Panc1 (cell line): Measurements from ENCODE around the gene TBXAS1. TPM values are rescaled to one million over a fixed set of nuclear protein-coding genes. Genes with fewer than 3 reads are reported as not detected.

ENCODE experiments used
- ATAC-seq: fragments of 200-7000 bp; cut with Tn5 transposase; 2 replicates; pipeline ENCODE4 v1.9.1; 2020; ENCODE audit warnings: mild to moderate bottlenecking, moderate library complexity
- BruUV-seq: library from RNA; stranded (reverse); fragments of 400-500 nt; replicated peaks from 2 replicates; lab custom pipeline; 2021; lab: Mats Ljungman, UMichigan
- CTCF ChIA-PET: fragments of 300-600 bp; sonication (Branson Sonifier 250); formaldehyde crosslinking; loops from one replicate; lab custom pipeline; 2022; ENCODE audit warnings: antibody characterized with exemption; lab: Charles Lee
- POLR2A ChIA-PET: fragments of 300-600 bp; sonication (Branson Sonifier 250); formaldehyde crosslinking; loops from one replicate; lab custom pipeline; 2022; ENCODE audit warnings: antibody characterized with exemption; lab: Charles Lee
- DNase-seq: peaks from one replicate; pipeline ENCODE4 v3.0.0-alpha.2; 2010; ENCODE audit warnings: low read depth, low spot score
- H3K27ac ChIP-seq: 2 replicates; pipeline ENCODE4 v1.5.1; 2011; ENCODE audit warnings: mild to moderate bottlenecking, low read length, inconsistent platforms
- H3K27me3 ChIP-seq: fragments of 200-500 bp; sonication (Bioruptor generic); 2 replicates; pipeline ENCODE4 v1.6.0; 2014; ENCODE audit warnings: low read length, inconsistent platforms; ENCODE audit not compliant: control insufficient read depth, insufficient read depth
- H3K36me3 ChIP-seq: fragments of 200-500 bp; sonication (Bioruptor generic); 2 replicates; pipeline ENCODE4 v1.5.1; 2014; ENCODE audit warnings: inconsistent platforms, mild to moderate bottlenecking, low read length, moderate library complexity; ENCODE audit not compliant: control insufficient read depth, insufficient read depth
- H3K4me1 ChIP-seq: 2 replicates; pipeline ENCODE4 v1.5.1; 2011; ENCODE audit warnings: inconsistent platforms, mild to moderate bottlenecking, low read length, moderate library complexity; ENCODE audit not compliant: control insufficient read depth, insufficient read depth
- H3K4me3 ChIP-seq, 2 experiments: 2 replicates each; pipeline ENCODE4 v1.5.1; 2011 to 2012; ENCODE audit warnings: low read depth in 2 of 2, low read length in 2 of 2, mild to moderate bottlenecking in 2 of 2, inconsistent platforms in 1 of 2, moderate library complexity in 1 of 2
- H3K9me3 ChIP-seq: fragments of 200-500 bp; sonication (Bioruptor generic); 2 replicates; pipeline ENCODE4 v1.5.1; 2014; ENCODE audit warnings: low read depth, mild to moderate bottlenecking, inconsistent platforms, low read length, moderate library complexity; ENCODE audit not compliant: control insufficient read depth, insufficient read depth
- CTCF ChIP-seq: fragments of 450-650 bp; IDR thresholded peaks from 2 replicates; pipeline ENCODE4 v1.5.1; 2017; ENCODE audit warnings: mild to moderate bottlenecking
- POLR2AphosphoS5 ChIP-seq: IDR thresholded peaks from 2 replicates; pipeline ENCODE4 v1.6.1; 2012; ENCODE audit warnings: mild to moderate bottlenecking, low read depth, low read length, moderate library complexity
- REST ChIP-seq, 2 experiments: IDR thresholded peaks; 2 replicates each; pipeline ENCODE4 v1.6.1; 2011 to 2012; ENCODE audit warnings: low read depth in 2 of 2, control low read depth in 1 of 2, low read length in 1 of 2, mild to moderate bottlenecking in 1 of 2, moderate library complexity in 1 of 2; ENCODE audit not compliant: insufficient read depth in 1 of 2
- SIN3A ChIP-seq: IDR thresholded peaks from 2 replicates; pipeline ENCODE4 v1.6.1; 2012; ENCODE audit warnings: low read depth, mild to moderate bottlenecking, low read length, moderate library complexity, borderline replicate concordance; ENCODE audit not compliant: insufficient read depth
- TCF7L2 ChIP-seq: IDR thresholded peaks from 2 replicates; pipeline ENCODE4 v1.6.1; 2011; ENCODE audit warnings: mild to moderate bottlenecking, low read depth, low read length, inconsistent platforms
- in situ Hi-C: cut with HindIII; loops from 2 replicates; pipeline ENCODE4 v1.10.0; 2016; ENCODE audit warnings: low sequenced_read_pairs, low pct_unique_long_range_greater_than_20kb
- intact Hi-C: fragments of 100-400 bp; cut with micrococcal nuclease; formaldehyde crosslinking; loops from one replicate; pipeline ENCODE4 v1.10.0; 2022; ENCODE audit not compliant: unreplicated experiment
- total RNA-seq: library from RNA; stranded (reverse); gene quantifications from one replicate; pipeline ENCODE4 v1.2.1, GENCODE V29; 2021; ENCODE audit not compliant: unreplicated experiment

TBXAS1 gene
- total RNA-seq, 1 experiment from 2014 or later, result 4.4 TPM

- in situ Hi-C loops, result no loop called here
- TF ChIP-seq CTCF, result no peak
- no peak for TF ChIP-seq TCF7L2
- no peak for TF ChIP-seq SIN3A
- TF ChIP-seq REST (IDR thresholded peaks at IDR 0.05; ENCODE audit: insufficient read depth in 1 of 2, low read depth in 2 of 2, low read length in 1 of 2), result no peak
- TF ChIP-seq POLR2AphosphoS5, result no peak
- intact Hi-C loops, result no loop called here
- no peak overlapping the region for H3K4me3 ChIP-seq
- DNase-seq, result no peak
- ChIA-PET POLR2A (no interaction called here), CTCF (no interaction called here)
- BruUV-seq, result no TSS peak
- no peaks in the 10 kb centered on the region for H3K9me3 ChIP-seq
- ATAC-seq, result no peak
- no peaks in the 10 kb centered on the region for H3K4me1 ChIP-seq
- H3K36me3 ChIP-seq, result no peaks in the 10 kb centered on the region
- H3K27me3 ChIP-seq, result no peaks in the 10 kb centered on the region
- no peak overlapping the region for H3K27ac ChIP-seq
Observed at GRCh38 chr7:139857791-139858190, 28.7 kb downstream of the TBXAS1 start.

DNA sequence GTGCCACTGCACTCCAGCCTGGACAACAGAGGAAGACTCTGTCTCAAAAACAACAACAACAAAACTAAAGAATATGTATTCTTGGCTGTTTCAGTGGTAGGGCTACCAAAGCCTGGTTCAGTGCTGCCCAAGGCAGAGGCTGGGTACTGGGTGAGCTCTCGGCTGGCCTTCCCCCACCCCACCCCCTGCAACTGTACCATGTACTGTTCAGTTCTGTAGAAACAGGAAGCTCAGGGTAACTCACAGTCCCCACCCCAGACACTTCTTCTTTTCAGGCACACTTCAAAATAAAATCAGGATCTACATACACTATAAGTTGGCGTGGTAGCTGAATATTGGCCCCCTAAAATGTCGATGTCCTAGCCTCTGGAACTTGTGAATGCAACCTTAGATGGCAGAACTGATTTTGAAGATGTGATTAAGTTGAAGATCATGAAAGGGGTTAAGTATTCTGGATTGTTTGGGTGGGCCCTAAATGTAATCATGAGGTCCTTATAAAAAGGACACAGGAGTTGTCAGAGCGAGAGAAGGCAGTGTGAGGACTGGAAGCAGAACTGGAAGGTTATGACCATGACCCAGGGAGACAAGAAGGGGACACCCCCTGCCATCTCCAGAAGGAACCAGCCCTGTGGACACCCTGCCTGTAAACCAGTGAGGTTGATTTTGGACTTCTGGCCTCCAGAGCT is 31.2 kb downstream of the TBXAS1 start:
- ATAC-seq (no peak; the same call in 1 of the 2 replicates), DNase-seq (no peak)
- intact Hi-C loops, result no loop called here
- Histone ChIP-seq H3K9me3 (peaks cover 14% of the 10 kb centered on the region), H3K4me3 (no peak overlapping the region), H3K36me3 (no peaks in the 10 kb centered on the region), H3K27ac (no peak overlapping the region), H3K4me1 (no peaks in the 10 kb centered on the region), H3K27me3 (no peaks in the 10 kb centered on the region)
- ChIA-PET POLR2A (no interaction called here), CTCF (no interaction called here)
- in situ Hi-C loops, result no loop called here
- no TSS peak for BruUV-seq
- TF ChIP-seq SIN3A, result no peak
- TF ChIP-seq TCF7L2, result no peak
- TF ChIP-seq CTCF, result no peak
- TF ChIP-seq REST (IDR thresholded peaks at IDR 0.05; ENCODE audit: insufficient read depth in 1 of 2, low read depth in 2 of 2, low read length in 1 of 2), result no peak
- TF ChIP-seq POLR2AphosphoS5, result no peak
